Epithelial cell of proximal tubule (primary cell): Measurements from ENCODE around the gene FANCG. TPM values are rescaled to one million over a fixed set of nuclear protein-coding genes. Genes with fewer than 3 reads are reported as not detected.

Source experiments
- DNase-seq: peaks from one replicate; pipeline ENCODE4 v3.0.0-alpha.2; 2011; ENCODE audit warnings: low read depth
- H3K4me3 ChIP-seq: 2 replicates; pipeline ENCODE4 v1.5.1; 2011; ENCODE audit warnings: low read depth, mild to moderate bottlenecking, low read length
- total RNA-seq: library from RNA; depleted of rRNA; stranded (reverse); fragments of >200 nt; gene quantifications from 2 replicates; pipeline ENCODE4 v1.2.3, GENCODE V29; 2015
- TF ChIP-seq, protein P1 (sequence below): conservative IDR thresholded peaks from 2 replicates; pipeline ENCODE4 v1.5.1; 2012; ENCODE audit warnings: low read depth, mild to moderate bottlenecking, low read length

FANCG gene
- total RNA-seq, 1 donor from 2014 or later, result 60.3 TPM

DNA sequence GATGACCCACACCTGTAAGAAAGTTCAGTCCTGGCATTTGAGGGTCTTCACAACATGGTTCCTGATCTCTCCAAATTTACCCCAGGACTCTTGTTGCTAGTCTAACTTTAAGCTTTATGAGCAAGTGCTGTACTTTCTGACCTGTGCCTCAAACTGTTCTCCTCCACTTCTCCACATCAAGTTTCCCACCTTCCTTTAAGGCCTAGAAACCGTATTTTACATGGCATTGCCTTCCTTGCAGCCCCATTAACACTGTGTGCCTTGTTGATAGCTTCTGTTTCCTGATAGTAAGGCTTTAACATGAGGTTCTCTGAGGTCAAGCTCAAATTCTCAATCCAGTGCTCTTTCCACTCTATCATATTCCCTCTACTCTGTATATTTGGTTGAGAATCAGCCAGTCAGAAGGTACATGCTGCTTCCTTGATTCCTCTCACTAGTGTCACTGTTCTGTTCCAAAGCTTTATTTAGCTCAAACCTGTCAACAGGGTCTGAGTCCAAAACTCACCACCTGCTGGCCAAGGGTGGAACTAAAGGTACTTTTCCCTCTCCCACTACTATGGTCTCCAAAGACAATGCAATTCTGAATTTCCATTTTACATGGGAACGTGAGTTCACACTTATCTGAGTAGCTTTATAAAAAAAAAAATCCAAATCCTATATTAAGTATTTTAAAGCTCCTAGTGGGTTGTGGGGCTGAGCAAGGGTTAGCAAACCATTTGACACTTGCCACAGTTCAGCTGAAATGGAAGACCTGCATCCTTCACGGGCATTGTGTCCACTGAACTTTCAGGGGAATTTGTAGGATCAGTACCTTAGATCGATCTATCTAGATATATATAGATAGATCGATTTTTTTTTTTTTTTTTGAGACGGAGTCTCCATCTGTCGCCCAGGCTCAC is 28.4 kb downstream of the FANCG start:
- TF ChIP-seq, protein P1, sequence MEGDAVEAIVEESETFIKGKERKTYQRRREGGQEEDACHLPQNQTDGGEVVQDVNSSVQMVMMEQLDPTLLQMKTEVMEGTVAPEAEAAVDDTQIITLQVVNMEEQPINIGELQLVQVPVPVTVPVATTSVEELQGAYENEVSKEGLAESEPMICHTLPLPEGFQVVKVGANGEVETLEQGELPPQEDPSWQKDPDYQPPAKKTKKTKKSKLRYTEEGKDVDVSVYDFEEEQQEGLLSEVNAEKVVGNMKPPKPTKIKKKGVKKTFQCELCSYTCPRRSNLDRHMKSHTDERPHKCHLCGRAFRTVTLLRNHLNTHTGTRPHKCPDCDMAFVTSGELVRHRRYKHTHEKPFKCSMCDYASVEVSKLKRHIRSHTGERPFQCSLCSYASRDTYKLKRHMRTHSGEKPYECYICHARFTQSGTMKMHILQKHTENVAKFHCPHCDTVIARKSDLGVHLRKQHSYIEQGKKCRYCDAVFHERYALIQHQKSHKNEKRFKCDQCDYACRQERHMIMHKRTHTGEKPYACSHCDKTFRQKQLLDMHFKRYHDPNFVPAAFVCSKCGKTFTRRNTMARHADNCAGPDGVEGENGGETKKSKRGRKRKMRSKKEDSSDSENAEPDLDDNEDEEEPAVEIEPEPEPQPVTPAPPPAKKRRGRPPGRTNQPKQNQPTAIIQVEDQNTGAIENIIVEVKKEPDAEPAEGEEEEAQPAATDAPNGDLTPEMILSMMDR, result peak; percentile 81
- no peak for DNase-seq
- H3K4me3 ChIP-seq, result no peak overlapping the region

DNA sequence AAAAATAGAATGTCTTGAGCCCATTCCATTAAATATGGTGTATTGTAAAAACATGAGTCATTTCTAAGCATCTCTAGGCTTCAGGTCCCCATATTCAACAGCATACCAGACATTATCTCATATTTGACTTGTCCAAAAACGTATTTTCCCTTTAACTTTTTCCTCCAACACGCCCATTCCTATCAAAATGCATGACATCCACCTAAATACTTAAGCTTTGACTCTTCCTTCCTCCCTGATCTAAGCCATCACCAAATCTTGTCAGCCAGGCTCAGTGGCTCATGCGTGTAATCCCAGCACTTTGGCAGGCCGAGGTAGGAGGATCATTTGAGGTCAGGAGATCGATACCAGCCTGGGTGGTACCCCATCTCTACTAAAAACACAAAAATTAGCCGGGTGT is 31.2 kb downstream of the FANCG start:
- no peak overlapping the region for H3K4me3 ChIP-seq

GRCh38 chr9:35044071-35044470 is 35.7 kb downstream of the FANCG start:
- H3K4me3 ChIP-seq, result no peak overlapping the region
- DNase-seq, result no peak
- TF ChIP-seq, protein P1, result no peak

More for the DNA sequence above, 31.2 kb downstream of the FANCG start:
- TF ChIP-seq, protein P1, result no peak
- no peak for DNase-seq

- TF ChIP-seq, protein P1, result no peak
- no peak overlapping the region for H3K4me3 ChIP-seq
These were observed 36.7 kb downstream of the FANCG start for GRCh38 chr9:35042891-35043545.

GRCh38 chr9:35042081-35042604 is 37.6 kb downstream of the FANCG start:
- H3K4me3 ChIP-seq, result no peak overlapping the region
- TF ChIP-seq, protein P1, result no peak
- DNase-seq, result no peak

More at GRCh38 chr9:35042891-35043545, 36.7 kb downstream of the FANCG start:
- DNase-seq, result no peak

DNA sequence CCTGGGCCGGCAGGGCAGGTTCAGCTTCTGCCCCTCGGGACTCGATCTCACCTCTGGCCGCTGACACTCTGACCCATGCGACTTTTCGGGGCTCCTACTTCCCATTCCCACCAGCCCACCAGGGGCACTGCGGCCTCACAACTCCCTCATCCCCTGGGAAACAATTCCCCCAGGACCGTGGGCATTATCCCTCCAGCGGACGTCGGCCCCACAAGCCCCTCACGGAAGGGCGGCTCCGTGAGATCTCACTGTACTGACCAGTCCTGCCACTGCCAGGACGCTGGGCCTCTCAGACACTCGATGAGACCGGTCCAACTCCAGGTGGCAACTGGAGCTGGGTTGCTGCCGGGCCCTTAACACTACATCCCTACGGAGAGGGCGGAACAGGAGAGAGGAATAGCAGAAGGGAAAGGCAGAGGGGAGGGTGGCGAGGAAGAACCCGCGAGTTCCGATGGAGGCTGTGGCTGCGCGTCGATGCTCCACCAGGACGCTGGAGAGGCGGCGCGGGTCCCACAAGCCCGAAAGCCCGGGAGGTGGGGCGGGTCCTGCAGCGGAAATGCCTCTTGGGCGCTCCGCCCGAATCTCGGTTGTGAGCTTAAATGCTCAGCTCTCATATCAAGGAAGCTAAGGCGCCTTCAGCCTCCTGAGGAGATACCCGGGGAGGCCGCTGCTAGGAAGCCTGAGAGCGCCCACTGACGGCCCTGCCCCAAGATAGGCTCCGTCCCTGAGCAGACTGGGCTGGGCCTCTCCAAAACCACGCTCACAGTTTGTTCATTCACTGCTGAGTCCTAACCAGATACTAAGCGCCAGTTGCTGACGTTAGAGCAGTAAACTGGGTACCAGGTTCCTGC is 43.7 kb downstream of the FANCG start:
- TF ChIP-seq, protein P1, result no peak
- no peak overlapping the region for H3K4me3 ChIP-seq
- DNase-seq, result no peak
